GM19240 (cell line): Measurements from ENCODE around the gene GANC.
A peak's percentile ranks its signal among the peaks of the same experiment; 100 is the strongest.

Experiments used
- DNase-seq: peaks from one replicate; pipeline ENCODE4 v3.0.0; 2011; ENCODE audit warnings: low spot score; ENCODE audit not compliant: insufficient read length

GANC gene

DNA sequence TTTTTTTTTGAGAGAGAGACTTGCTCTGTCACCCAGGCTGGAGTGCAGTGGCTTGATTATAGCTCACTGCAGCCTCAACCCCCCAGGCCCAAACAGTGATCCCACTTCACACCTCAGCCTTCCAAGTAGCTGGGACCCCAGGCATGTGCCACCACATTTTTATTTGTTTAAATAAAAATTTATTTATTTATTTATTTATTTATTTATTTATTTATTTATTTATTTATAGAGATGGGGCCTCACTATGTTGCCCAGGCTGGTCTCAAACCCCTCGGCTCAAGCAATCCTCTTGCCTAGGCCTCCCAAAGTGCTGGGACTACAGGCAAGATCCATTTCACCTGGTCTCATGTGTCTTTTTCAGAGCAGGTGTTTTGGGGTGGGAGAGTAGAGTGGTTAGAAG, 101.8 kb downstream of the GANC start:
- DNase-seq, result no peak

DNA sequence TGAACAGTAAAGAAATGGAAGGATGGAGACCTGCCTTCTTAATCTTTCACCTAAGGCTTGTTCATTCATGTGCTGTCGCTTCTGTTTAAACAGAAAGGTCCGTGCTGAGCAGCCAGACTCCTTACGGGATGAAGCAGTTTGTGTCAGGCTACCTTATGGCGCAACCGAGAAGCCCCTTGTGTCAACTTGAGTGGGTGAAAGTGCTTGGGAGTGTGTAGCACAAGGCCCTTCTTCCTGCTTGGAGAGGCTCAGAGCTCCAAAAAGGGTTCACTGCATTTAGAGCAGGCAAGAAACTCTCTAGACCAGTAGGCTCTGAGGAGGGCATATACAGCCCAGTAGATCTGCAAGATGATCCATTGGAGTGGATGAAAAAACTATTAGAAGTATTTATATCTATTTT, 102.3 kb downstream of the GANC start:
- no peak for DNase-seq

DNA sequence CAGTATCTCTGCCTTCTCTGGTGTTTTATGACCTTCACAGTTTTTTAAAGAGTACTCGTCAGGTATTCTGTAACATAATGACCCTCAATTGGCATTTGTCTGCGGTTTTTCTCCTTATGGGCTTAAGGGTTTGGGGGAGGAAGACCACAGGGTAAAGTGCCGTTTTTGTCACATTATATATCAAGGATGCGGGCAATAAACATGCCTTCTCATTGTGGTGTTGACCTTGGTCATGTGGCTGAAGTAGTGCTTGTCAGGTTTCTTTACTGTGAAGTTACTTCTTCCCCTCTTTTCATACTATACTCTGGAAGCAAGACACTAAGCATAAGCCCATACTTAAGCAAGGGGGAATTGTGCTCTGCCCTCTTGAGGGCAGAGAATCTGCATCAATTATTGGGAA, 102.9 kb downstream of the GANC start:
- DNase-seq, result no peak

DNA sequence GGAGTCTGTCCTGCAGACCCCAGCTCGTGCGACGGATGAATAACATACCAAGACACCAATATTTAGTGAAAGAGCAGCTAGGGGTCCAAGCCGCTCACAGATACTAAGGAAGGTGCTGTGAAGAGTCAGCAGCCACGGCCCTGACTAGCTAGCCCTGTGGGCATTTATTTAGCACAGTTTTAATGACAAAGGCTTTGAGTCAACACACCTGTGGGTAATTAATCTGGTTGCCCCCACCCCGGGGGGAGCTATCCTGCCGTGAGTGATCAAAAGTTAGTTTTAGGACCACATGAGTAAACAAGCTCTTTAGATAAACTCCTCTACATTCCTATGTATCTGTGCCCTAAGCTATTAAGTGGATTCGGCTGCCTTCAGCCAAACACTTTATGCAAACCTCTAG, 105.0 kb downstream of the GANC start:
- DNase-seq, result no peak

DNA sequence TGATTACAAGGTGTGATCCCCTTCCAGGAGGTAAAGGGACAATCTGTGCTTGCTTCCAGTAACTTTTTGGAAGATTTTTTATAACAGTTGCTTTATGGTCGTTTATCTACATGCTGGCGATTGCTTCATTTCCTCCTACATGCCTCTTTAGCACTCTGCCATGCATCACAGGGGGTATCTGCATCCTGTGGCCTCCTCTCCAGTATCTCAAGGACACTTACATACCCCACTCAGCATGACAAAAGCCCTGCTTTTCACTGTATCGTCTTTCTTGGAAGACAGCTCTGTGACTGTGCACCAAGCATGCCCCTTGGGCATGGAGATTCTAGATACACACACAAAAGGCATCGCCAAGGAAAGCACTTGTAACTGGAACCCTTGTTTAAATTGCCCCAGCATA, 111.6 kb downstream of the GANC start:
- no peak for DNase-seq

DNA sequence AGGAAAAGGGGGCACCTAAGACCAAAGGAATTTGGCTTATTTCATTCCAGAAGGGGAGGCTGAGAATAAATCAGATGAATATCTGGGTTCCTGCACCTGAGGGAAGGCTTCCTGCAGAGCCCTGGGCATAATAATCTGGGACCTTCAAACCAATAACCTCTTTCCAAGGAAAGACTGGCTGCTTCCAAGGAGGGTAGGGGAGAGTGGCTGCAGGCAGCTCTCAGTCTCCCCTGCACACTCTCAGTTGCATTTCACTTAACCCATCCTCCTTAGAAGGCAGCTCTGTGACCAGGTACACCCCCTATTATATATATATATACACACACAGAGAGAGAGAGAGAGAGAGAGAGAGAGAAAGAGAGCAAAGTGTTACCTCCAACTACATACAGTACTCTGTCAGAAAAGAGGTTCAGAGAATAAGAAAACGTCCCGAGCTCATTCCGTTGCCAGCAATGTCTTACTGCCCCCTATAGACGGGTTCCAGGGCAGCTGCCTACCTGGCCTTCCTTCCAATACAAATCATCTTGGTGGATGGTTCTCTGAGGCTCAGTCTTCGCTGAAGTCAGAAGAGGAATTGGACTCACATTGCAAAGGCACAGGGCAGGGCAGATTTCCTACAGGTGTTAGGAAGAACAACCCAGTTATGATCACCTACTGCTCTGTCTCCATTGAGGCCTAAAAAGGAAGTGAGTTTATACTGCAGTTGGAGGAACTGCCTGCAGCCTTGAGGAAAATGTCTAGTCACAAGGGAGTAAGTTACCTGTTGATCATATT, 112.4 kb downstream of the GANC start:
- DNase-seq, result peak; percentile 29

DNA sequence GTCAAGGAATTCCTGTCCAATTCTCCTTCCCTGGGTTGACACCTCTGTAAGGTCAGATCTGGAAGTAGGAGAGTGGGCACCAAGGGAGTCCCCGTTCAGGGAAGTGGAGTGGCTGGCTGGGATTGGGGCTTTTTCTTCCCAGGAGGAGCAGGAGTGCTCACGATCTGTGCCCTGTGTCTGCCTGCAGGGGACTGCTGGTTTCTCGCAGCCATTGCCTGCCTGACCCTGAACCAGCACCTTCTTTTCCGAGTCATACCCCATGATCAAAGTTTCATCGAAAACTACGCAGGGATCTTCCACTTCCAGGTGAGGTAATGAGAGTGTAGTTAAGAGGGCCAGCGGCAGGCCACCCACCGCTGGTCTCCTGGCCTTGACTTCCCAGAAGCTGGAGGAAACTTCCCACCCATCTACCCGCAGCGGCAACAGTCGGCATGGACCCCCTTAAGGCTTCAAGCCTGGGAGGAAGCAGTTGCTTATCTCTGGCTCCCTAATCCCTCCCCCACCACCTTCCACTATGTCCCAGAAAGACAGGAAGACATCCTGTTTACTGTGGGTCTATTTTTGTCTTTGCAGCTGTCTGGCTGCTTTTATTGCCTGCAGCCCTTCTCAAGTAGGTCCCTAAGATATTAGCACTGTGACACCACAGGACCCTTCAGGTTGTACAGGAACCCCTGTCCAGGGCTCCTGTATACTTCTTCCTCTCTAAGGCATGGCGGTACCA, 113.1 kb downstream of the GANC start:
- no peak for DNase-seq

DNA sequence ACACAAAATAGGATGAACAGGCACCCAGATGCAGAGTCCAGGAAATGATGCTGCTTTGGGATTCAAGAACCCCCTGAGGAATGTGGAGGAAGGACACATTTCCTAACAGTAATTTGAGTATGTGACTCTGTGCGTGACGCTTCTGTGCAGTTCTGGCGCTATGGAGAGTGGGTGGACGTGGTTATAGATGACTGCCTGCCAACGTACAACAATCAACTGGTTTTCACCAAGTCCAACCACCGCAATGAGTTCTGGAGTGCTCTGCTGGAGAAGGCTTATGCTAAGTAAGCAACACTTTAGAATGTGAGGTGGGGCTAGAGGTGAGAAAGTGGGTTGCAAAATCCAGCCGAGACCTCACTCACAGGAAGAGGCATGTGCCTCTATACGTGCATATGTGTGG, 114.6 kb downstream of the GANC start:
- DNase-seq, result no peak

DNA sequence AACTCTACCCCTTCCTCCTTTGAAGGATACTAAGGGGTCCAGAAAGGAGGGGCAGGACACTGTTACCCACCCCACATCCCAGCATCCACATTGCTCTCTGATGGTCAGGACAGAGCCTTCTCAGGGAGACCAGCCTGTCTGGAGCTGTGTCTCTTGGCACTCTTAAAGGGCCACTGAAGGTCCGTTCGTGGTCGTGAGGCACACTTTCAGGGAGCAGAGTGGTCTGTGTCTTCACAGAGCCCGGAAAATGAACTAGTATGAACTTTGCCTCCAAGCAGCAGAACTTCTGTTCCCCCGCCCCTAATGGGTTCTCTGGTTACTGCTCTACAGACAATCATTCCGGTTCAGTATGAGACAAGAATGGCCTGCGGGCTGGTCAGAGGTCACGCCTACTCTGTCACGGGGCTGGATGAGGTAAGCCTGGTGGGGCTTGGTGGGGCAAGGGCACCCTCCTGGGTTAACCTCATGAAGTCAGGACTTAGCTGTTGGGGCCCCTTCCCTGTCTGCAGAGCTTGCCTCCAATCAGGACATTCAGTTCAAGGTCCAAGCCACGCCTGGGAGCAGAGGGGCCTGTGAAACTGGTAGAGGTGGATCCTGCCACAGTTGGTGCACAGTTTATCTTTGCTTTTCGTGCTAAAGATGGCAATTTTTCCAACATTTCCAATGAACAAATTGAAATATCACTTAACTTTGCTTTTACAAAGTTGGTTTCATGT, 119.5 kb downstream of the GANC start:
- no peak for DNase-seq

DNA sequence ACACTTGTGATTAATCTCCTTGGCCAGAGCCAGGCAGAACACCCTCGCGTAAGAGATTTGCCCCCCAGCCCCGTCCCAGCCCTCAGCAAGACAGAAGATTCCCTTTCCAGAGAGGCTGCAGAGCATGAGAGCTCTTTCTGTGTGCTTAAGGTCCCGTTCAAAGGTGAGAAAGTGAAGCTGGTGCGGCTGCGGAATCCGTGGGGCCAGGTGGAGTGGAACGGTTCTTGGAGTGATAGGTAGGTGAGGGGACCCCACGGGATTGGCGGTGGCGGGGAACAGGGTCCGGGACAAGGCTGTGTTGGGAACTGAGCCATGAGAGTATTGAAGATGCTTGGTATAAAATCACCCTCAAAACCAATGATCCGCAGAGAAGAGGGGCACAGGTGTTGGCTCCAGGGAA, 121.1 kb downstream of the GANC start:
- no peak for DNase-seq

DNA sequence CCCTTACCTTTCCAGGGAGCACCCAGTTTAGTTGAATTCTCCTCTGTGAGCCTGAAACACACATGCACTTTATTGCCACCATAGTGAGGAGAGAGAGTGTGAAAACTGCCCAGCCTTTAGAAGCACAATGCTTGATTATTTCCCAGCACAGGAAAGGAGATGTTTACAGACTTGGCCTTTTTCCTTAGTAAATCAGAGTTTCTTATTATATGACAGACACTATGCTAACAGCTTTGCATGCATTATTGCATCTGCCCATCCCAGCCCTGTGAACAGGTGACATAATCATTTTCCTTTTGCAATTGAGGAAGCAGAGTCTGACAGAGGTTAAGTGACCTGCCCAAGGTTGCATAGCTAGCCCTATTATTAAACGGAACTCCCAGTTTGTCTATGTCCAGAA, 122.8 kb downstream of the GANC start:
- no peak for DNase-seq

DNA sequence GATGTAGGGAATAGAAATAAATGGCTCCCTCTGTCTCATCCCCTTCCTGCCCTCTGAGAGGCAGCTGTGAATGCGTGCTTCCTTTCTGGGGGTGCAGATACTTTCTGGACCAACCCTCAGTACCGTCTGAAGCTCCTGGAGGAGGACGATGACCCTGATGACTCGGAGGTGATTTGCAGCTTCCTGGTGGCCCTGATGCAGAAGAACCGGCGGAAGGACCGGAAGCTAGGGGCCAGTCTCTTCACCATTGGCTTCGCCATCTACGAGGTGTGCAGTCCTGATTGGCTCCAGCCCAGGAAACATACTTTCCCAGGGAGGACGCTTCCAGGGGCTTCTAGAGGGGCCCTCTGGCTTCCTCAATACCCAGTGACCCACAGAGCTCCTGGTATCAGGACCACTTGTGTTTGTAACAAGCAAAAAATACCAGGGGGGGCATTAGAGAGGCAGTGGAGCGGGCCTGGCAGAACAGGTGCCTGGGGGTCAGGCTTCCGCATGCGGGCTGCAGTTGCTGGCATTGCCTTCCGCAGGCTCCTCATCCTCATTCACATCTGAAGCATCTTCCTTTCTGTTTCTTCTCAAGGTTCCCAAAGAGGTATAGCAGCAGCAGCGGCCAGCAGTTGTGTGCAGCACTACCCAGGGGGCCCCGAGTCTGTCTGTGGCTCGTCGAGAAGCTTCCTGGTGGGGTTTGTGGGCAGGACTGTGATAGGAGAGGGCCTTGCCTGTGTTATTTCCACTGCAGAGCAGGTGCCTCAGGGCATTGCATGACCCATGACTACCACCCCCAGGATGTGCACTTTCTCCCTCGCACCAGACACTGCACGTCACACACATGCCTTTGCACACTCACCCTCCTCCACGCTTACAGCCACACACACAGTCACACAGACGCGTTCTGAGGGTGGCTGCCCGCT, 128.8 kb downstream of the GANC start:
- peak; percentile 64 for DNase-seq

DNA sequence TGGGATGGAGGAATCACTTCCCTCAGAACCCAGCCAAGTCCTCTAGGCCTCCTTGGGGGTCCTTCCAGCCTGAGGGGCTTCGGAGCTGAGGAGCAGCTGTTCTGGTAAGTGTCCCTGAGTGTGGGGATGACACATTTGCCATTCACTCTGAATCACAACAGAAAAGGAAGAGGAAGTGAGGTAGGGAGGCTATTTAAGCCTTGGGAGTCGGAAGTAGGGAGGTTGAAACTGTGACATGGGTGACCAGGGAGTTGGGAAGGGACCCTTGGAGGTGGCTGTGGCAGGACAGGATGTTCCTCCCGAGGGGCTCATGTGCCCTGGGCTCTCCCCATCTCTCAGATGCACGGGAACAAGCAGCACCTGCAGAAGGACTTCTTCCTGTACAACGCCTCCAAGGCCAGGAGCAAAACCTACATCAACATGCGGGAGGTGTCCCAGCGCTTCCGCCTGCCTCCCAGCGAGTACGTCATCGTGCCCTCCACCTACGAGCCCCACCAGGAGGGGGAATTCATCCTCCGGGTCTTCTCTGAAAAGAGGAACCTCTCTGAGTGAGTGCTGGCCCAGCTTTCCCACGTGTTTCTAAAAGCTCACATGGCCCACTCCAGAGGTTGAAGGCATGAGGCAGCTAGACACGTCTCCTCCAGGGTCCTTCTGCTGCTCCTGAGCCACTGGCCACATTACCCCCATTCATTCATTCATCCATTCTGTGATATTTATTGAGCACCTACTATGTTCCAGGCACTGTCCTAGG, 129.6 kb downstream of the GANC start:
- DNase-seq, result no peak

DNA sequence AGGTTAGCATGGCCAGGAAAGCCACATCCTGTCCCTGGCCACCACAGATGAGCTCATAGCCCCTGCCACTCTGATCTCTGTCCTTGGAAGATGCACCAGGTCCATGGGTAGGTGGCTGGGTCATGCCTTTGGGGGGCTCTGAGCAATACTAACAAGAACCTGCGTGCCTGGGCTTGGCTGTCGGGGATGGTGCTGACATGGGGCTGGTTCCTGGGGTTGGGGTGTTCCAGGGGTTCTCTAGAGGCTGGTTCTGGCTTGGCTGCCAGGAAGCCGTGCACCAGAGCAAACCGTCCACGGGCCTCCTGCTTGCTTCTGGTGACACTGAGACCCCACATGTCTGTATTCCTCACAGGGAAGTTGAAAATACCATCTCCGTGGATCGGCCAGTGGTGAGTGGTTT, 130.4 kb downstream of the GANC start:
- DNase-seq, result no peak

DNA sequence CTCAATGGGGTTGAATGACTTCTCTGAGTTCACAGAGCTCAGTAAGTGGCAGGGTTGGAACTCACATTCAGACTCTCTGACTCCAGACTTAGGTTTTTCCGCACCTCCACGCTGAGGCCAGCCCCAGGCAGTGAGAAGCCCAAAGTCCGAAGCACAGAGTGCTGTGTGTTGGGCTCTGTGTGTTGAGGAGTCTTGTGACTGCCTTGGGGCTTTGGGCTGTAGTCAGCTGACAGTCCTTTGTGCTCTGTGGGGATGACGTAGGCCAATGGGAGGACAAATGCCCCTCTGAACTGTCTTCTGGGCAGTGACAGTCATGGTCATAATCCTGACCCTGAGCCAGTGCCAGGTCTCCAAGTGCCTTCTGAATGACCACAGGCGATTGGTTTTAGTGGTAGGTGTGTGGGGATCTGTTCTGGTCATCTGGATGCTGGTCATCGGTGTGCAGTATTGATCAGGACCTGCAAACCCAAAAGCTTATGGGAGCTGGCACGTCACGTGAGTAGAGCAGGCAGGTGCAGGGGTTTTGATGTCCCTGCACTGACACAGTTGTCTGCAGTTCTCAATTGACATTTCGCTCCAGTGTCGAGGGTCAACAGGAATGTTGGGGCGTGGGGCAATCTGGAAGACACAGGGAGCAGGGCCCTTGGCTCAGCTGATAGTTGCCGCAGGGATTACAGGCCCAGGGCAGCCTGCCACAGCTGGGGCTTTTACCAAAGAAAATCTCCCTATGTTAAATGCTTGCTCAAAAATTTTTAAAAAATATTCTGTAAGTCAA, 131.6 kb downstream of the GANC start:
- no peak for DNase-seq

DNA sequence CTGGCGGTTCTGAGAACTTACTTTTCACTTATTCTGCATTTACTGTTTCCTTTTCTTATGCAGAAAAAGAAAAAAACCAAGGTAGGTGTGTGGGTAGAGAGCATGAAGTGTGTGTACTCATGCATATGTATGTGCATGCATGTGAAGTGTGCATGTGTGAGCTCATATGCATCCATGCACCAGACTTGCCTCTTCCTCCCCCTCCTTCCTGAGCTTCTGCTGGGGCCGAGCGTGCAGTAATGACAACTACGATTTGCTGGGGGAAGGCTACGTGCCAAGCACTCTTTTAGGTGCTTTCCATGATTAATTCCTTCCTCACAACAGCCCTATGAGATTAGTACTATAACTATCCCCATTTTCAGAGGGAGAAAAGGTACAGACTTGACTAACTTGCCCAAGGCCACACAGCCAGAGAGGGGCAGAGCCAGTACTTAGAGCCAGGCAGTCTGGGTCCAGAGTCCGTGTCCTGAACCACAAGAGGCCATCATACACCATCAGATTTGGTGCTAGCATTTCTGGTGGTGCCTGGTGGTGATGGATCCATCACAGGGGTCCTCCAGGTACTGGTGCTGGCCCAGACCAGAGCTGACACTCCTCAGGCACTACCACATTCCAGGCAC, 133.0 kb downstream of the GANC start:
- no peak for DNase-seq
